OCI-LY3 (cell line): ENCODE results near the gene CYB5D1.
A peak's percentile ranks its signal among the peaks of the same experiment; 100 is the strongest.

ENCODE experiments used
- H2AFZ ChIP-seq: fragments of 200-600, 300-600 bp; shearing (Covaris generic); 2 replicates; pipeline ENCODE4 v1.6.0; 2014; ENCODE audit warnings: antibody characterized with exemption, low read depth, low read length
- H3K27ac ChIP-seq: fragments of 200-600, 300-600 bp; sonication (generic); 2 replicates; pipeline ENCODE4 v1.5.1; 2014; ENCODE audit warnings: mild to moderate bottlenecking, low read length, moderate library complexity, mixed read lengths
- H3K27me3 ChIP-seq: fragments of 200-600, 300-600 bp; sonication (generic); 2 replicates; pipeline ENCODE4 v1.6.1; 2014; ENCODE audit warnings: low read depth, low read length, mixed read lengths
- H3K36me3 ChIP-seq: fragments of 200-600, 300-600 bp; sonication (generic); replicated peaks from 2 replicates; pipeline ENCODE3; 2014; ENCODE audit warnings: low read depth, low read length, mixed read lengths
- H3K4me1 ChIP-seq: fragments of 300-600, 200-600 bp; sonication (generic); 2 replicates; pipeline ENCODE4 v1.6.1; 2014; ENCODE audit warnings: low read length, mixed read lengths
- H3K4me2 ChIP-seq: fragments of 200-600, 300-600 bp; sonication (generic); 2 replicates; pipeline ENCODE4 v1.6.1; 2014; ENCODE audit warnings: low read length, mixed read lengths
- H3K4me3 ChIP-seq: fragments of 300-600, 200-600 bp; sonication (generic); 2 replicates; pipeline ENCODE4 v1.5.1; 2014; ENCODE audit warnings: antibody characterized with exemption, mild to moderate bottlenecking, low read length, moderate library complexity
- H3K79me2 ChIP-seq: fragments of 300-600, 200-600 bp; shearing (Covaris generic); 2 replicates; pipeline ENCODE4 v1.6.1; 2014; ENCODE audit warnings: mild to moderate bottlenecking, low read length, mixed read lengths
- H3K9ac ChIP-seq: fragments of 300-600, 200-600 bp; shearing (Covaris generic); 2 replicates; pipeline ENCODE4 v1.6.0; 2014; ENCODE audit warnings: mild to moderate bottlenecking, low read length, moderate library complexity
- H3K9me3 ChIP-seq: fragments of 200-600, 300-600 bp; shearing (Covaris generic); 2 replicates; pipeline ENCODE4 v1.6.1; 2014; ENCODE audit warnings: low read length, mixed read lengths; ENCODE audit not compliant: insufficient read depth
- H4K20me1 ChIP-seq: fragments of 200-600, 300-600 bp; sonication (generic); 2 replicates; pipeline ENCODE4 v1.6.1; 2016; ENCODE audit warnings: low read length, mixed read lengths; ENCODE audit not compliant: insufficient read depth
- EZH2phosphoT487 ChIP-seq: fragments of 200-600 bp; shearing (Covaris generic); IDR thresholded peaks from 2 replicates; pipeline ENCODE4 v1.6.1; 2018; ENCODE audit warnings: antibody characterized with exemption, mixed run types, low read depth
- TF ChIP-seq, protein P1 (sequence below): fragments of 200-600, 300-600 bp; sonication (generic); IDR thresholded peaks from 2 replicates; pipeline ENCODE4 v1.5.1; 2014; ENCODE audit warnings: antibody characterized with exemption, low read length, low read depth

Gene CYB5D1

DNA sequence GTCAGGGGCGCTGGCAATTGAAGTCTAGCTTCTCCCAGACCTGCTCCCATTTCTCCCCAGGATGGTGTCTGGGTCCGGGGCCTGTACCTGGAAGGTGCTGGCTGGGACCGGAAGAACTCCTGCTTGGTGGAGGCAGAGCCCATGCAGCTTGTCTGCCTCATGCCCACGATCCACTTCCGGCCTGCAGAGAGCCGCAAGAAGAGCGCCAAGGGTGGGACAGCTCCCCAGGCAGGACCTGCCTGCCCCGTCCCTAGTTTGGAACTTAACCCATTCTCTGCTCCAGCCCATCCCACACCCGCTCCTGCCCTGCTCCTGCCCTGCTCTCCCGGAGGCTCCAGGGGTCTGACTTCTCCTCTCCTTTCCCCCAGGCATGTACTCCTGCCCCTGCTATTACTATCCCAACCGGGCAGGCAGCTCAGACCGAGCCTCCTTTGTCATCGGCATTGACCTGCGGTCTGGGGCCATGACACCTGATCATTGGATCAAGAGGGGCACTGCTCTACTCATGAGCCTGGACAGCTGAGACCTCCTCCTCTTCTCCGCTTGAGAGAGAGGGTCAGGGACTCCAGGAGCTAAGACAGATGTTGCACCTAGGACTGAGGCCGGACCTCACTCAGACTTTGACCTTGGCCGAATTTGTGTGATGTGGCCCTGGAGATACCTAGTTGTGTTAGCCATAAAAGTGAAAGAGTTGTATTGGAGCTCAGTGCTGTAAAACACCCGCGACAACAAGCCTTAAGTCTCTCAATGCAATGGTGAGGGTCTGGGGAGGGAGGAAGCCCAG lies 24.6 kb upstream of the CYB5D1 start:
- Histone ChIP-seq H3K79me2 (peaks cover 22% of the 10 kb centered on the region), H2AFZ (no peak overlapping the region), H3K9ac (peak overlapping the region; percentile 17; the same call in 1 of the 2 replicates)

DNA sequence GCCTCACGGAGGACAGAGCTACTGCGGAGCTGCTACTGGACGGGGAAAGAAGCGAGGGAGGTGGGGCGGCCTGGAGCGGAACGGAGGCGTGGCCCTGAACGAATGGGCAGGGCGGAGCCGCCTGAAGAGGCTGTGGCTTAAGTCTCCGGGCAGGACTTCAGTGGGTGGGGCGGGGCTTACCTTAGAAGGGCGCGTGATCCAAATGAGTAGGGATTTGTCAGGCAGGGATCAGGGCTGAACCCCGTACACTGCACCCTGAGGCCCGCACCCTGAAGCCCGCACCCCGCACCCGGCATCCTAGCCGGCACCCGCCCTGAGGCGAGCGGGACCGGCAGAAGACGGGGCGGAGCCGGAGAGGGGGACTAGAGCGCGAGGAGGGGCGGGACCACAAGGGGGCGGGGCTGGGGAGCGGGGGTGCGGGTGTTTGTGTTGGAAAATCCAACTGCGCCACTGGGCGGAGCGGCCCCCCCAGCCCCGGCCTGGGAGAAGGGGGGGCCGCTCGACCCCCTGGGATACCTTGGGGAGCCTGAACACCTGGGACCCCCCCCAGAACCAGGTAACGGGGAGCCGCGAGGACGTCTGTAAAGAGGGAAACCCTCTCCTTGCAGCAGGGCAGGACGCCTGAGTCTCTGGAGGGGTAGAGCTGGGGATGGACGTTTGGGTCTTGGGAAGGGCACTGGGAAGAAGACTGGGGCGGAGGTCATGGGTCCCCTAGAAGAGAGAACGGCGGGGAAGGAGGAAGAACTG lies 23.8 kb upstream of the CYB5D1 start, which contains the start of gene KDM6B:
TSS of gene KDM6B (plus strand) at position 423 of the 747 bp plus-strand sequence. CDS start 11,338 bp downstream, outside the sequence.
- TF ChIP-seq EZH2phosphoT487 = no peak
- TF ChIP-seq, protein P1, sequence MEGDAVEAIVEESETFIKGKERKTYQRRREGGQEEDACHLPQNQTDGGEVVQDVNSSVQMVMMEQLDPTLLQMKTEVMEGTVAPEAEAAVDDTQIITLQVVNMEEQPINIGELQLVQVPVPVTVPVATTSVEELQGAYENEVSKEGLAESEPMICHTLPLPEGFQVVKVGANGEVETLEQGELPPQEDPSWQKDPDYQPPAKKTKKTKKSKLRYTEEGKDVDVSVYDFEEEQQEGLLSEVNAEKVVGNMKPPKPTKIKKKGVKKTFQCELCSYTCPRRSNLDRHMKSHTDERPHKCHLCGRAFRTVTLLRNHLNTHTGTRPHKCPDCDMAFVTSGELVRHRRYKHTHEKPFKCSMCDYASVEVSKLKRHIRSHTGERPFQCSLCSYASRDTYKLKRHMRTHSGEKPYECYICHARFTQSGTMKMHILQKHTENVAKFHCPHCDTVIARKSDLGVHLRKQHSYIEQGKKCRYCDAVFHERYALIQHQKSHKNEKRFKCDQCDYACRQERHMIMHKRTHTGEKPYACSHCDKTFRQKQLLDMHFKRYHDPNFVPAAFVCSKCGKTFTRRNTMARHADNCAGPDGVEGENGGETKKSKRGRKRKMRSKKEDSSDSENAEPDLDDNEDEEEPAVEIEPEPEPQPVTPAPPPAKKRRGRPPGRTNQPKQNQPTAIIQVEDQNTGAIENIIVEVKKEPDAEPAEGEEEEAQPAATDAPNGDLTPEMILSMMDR = no peak
- peaks cover 21% of the 10 kb centered on the region for H3K4me1 ChIP-seq
- peak within 1 kb of the TSS; percentile 93 for H3K4me2 ChIP-seq
- peak within 1 kb of the TSS; percentile 97 for H3K4me3 ChIP-seq
- H2AFZ ChIP-seq = 0 out of 2 replicates have a peak within 1 kb of the TSS, but pooled peaks have one; percentile 36
- peak within 1 kb of the TSS; percentile 90 for H3K27ac ChIP-seq
- no peaks in the 10 kb centered on the region for H3K36me3 ChIP-seq
- peaks cover 28% of the 10 kb centered on the region for H3K79me2 ChIP-seq
- H3K9ac ChIP-seq = peak within 1 kb of the TSS; percentile 75
- no peaks in the 10 kb centered on the region for H3K9me3 ChIP-seq
- peaks cover 6% of the 10 kb centered on the region for H4K20me1 ChIP-seq
- no peaks in the 10 kb centered on the region for H3K27me3 ChIP-seq

More for the DNA sequence above, 24.6 kb upstream of the CYB5D1 start:
- H3K36me3 ChIP-seq = no peaks in the 10 kb centered on the region
- no peak overlapping the region for H3K27ac ChIP-seq
- peaks cover 14% of the 10 kb centered on the region for H3K4me1 ChIP-seq
- H3K4me3 ChIP-seq = peak overlapping the region; percentile 97
- H3K4me2 ChIP-seq = peak overlapping the region; percentile 93
- no peak for TF ChIP-seq EZH2phosphoT487
- TF ChIP-seq, protein P1 = no peak
- H3K9me3 ChIP-seq = no peaks in the 10 kb centered on the region
- no peaks in the 10 kb centered on the region for H3K27me3 ChIP-seq
- H4K20me1 ChIP-seq = no peaks in the 10 kb centered on the region

DNA sequence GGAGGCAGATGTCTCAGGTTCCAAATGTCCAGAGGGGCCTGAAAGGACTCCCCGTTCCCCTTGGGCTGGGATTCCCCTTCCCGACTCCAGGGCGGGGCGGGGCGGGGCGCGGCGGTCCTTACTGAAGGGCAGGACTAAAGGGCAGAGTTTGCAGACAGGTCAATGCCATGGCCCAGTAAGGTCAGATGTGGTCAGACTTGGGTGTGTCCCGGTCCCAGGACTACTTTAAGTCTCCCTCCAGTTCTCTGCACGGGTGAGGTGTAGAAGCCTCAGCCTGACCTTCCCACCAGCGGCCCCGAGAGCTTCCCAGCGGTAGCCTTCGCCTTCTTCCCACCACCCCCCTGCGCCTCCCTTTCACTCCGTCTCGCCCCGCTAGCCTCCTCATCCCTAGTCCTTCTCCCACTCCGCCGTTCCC lies 23.3 kb upstream of the CYB5D1 start:
- Histone ChIP-seq H3K27me3 (no peaks in the 10 kb centered on the region), H3K9ac (peak overlapping the region; percentile 75), H2AFZ (no peak overlapping the region), H3K36me3 (no peaks in the 10 kb centered on the region), H3K4me3 (peak overlapping the region; percentile 97), H3K4me2 (peak overlapping the region; percentile 93), H4K20me1 (peaks cover 11% of the 10 kb centered on the region), H3K79me2 (peaks cover 34% of the 10 kb centered on the region), H3K9me3 (no peaks in the 10 kb centered on the region), H3K27ac (peak overlapping the region; percentile 90), H3K4me1 (peaks cover 26% of the 10 kb centered on the region)
- TF ChIP-seq EZH2phosphoT487 = no peak
- TF ChIP-seq, protein P1 = no peak
